DMS153 (cell line): ENCODE results near the gene RNF212B.
"Not testable (repeated sequence)": the region's sequence is repeated elsewhere in the genome, so short reads cannot be mapped to it uniquely, and the experiment has no call there.

Experiments used
- DNase-seq: peaks from one replicate; lab custom pipeline; 2025; lab: John Stamatoyannopoulos, UW

Gene RNF212B

GRCh38 chr14:23237772-23238594 is at the start of gene RNF212B:
TSS of gene RNF212B (plus strand) at chr14:23237936. CDS start at chr14:23240346, 2,410 bp downstream.
- peak; percentile 78 for DNase-seq

DNA sequence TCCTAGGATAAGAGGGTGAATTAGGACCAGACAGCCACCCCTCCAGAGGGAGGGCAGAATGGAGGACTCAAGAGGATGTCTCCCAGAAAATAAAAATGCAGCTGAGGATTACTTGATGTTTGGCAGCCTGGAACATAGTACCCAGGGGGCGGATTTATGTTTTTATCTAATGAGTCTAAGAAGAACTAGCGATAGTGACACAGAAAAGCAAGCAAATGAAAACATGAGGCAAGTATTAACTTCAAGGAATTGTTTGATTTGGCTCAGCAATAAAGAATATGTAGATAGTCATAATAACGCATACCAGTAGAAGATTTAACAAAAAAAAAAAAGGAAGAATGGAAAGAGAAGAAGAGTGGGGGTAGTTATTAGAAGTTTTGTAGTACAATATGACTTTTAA is 44.3 kb upstream of the RNF212B start:
- DNase-seq = no peak

DNA sequence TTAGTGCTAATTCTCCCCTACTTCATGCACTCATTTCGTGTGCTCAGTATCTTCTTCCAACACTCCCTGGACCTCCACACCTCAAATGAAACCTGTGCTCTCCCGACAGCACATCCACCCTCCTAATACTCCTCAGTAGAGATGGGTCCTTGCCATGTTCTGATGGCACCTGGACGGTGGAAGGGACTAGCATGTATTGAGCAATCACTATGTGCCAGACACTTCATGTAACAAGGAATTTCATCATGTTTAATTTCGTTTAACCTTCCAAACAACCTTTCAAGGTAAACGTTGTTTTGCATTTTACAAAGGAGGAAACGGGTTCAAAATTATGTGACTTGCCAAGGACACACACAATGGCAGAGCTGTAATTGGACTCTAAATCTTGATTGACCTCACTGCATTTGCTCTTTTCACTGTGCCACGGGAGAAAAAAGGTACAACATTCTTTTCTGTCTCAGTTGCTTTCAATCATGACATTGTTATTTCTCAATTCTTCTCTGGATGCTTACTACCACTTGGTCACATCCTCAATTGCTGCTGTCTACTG is 42.1 kb upstream of the RNF212B start:
- DNase-seq = no peak

GRCh38 chr14:23196487-23196886 is 41.2 kb upstream of the RNF212B start:
- DNase-seq = not testable (repeated sequence)

- not testable (repeated sequence) for DNase-seq
Measured at GRCh38 chr14:23199141-23199540, 38.6 kb upstream of the RNF212B start.

GRCh38 chr14:23202001-23202400 is 35.7 kb upstream of the RNF212B start:
- no peak for DNase-seq

GRCh38 chr14:23206422-23207145 is 31.2 kb upstream of the RNF212B start:
- DNase-seq = no peak

DNA sequence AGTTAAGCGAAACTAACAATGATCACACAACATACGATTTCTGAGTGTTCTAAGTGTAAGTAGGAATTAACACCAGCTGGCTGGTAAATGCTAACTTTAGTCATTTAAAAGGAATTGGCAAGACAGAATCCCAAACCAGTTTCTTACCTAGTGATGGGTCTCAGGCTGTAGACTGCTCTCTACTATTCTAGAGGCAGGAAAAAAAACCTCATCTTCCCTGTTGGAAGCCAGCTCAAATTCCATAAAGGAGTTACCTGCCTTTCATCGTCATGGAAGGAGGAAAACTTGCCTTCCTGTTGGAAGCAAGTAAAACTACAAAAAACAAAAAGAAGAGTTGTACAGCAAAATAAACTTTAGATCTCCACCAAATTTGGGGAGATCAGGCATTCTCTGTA is 30.6 kb upstream of the RNF212B start:
- no peak for DNase-seq

DNA sequence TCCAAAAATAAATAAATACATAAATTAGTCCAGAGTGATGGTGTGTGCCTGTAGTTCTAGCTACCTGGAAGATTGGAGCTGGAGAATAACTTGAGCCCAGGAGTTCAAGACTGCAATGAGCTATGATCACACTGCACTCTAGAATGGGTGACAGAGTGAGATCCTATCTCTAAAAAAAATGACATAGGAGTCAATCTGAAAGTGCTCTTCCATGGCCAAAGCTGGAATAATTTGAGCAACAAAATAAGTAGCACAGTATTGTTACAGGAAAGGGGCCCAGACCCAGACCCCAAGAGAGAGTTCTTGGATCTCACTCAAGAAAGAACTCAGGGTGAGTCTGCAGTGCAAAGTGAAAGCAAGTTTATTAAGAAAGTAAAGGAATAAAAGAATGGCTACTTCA is 29.4 kb upstream of the RNF212B start:
- no peak for DNase-seq

DNA sequence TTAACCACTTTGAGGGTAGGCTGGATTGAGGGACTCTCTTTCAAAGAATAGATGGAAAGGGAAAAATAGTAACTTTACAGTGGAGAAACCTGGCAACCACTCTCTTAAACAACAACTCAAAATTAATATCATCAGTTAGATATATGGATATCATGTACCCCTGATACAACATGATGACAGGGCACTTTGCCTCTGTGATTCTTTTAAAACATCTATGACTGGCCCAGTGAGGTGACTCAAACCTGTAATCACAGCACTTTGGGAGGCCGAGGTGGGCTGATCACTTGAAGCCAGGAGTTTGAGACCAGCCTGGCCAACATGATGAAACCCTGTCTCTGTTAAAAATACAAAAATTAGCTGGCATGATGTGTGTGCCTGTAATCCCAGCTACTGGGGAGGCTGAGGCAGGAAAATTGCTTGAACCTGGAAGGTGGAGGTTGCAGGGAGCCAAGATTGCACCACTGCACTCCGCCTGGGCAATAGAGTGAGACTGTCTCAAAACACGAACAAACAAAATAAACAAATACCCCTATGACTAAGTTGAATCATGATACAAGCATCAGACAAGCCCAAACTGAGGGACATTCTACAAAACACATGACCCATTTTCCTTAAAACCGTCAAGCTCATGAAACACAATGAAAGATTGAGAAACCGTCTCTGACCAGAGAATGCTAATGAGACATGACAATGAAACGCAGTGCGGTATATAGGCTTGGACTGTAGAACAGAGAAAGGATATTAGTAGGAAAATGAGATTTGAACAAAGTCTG is 27.9 kb upstream of the RNF212B start:
- no peak for DNase-seq

DNA sequence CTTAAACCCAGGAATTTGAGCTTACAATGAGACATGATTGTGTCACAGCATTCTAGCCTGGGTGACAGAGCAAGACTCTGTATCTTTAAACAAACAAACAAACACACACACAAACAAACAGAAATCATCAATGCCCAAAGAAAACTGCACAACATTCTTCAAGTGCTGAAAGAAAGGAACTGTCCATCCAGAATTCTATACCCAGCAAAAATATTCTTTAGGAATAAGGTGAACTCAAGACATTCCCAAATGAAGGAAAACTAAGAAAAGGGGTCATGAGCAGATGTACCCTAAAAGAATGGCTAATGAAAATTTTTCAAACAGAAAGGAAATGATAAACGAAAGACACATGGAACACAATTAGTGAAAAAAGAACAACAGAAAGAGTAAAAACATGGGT is 22.3 kb upstream of the RNF212B start:
- no peak for DNase-seq

- no peak for DNase-seq
Measured at GRCh38 chr14:23217032-23218020, 20.4 kb upstream of the RNF212B start.

- DNase-seq = no peak
Measured at GRCh38 chr14:23219075-23219474, 18.7 kb upstream of the RNF212B start.

- DNase-seq = not testable (repeated sequence)
Measured at GRCh38 chr14:23224958-23225357, 12.8 kb upstream of the RNF212B start.

DNA sequence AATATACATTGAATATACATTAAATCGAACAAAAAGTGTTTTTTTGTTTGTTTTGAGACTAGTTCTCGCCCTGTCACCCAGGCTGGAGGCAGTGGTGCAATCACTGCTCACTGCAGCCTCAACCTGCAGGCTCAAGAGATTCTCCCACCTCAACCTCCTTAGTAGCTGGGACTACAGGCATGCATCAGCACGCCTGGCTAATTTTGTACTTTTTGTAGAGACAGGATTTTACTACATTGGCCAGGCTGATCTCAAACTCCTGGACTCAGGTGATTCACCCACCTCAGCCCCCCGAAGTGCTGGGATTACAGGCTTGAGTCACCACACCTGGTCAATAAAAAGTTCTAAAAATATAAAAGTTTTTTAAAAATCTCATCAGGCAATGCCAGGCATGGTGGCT is 10.2 kb upstream of the RNF212B start:
- no peak for DNase-seq

DNA sequence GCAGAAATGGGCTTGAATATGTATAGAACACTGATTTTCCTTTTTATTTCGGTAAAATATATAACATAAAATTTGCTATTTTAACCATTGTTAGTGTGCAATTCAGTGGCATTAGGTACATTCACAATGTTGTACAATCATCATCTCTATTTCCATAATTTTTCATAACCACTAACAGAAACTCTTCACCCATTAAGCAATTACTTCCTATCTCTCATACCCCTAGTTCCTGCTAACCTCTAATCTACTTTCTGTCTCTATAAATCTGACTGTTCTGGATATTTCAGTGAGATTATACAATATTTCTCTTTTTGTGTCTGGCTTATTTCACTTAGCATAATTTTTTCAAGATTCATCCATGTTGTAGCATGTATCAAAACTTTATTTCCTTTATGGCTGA is 8.9 kb upstream of the RNF212B start:
- DNase-seq = no peak

- not testable (repeated sequence) for DNase-seq
Measured at GRCh38 chr14:23232241-23232808, 5.4 kb upstream of the RNF212B start.

DNA sequence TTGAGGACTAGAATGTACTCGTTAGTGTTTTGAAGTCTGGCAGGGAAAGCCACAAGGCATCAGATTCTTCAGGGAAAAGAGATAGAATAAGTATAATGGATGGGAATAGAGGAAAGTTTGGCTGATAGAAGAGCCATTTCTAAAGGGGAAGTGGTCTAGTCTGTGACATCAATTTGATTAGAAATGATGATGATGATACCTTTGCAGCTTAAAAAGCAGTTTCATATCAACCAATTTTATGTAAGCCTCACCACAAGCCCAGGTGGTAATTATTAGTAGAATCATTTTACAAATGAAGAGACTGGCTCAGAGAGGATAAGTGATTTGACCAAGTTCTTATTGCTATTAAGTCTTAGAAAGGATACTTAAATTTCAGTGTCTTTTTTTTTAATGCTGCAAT is 2.9 kb downstream of the RNF212B start:
- DNase-seq = no peak

GRCh38 chr14:23241061-23241715 is 3.5 kb downstream of the RNF212B start:
- not testable (repeated sequence) for DNase-seq

DNA sequence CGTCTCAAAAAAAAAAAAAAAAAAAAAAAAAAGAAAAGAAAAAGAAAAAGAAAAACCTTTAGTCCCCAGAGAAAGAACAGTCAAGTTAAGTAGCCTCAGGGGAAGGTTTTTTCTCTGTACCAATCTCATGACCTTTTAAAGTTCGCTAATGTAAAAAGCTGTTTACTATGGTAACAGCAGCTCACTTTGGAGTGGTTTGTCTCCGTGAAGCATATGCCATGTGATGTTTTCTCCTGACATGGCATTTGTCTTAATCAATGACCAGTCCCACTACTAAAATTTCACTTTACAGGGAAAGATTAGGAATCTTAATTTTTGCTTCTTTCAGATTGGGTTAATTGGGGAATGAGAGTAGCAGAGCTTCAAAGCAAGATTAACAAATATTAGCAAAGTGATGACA is 4.3 kb downstream of the RNF212B start:
- DNase-seq = no peak
